Gastroesophageal sphincter (tissue), 4 donors: ENCODE results near the gene PIAS2. TPM values are rescaled to one million over a fixed set of nuclear protein-coding genes. Genes with fewer than 3 reads are reported as not detected.
"Not testable (repeated sequence)": the region's sequence is repeated elsewhere in the genome, so short reads cannot be mapped to it uniquely, and the experiment has no call there.

Experiments used
- ATAC-seq: fragments of 150-250 bp; one replicate; pipeline ENCODE4 v1.9.1; 2016; ENCODE audit warnings: mild to moderate bottlenecking, moderate library complexity
- H3K27ac ChIP-seq, 4 donors: fragments of 200-600 bp; sonication (generic) in 3 of 4; 1 replicate in 3 of 4; 2 replicates in 1 of 4; pipeline ENCODE4 v1.5.1; 2016 to 2019
- H3K27me3 ChIP-seq: fragments of 200-600 bp; sonication (generic); one replicate; pipeline ENCODE4 v1.5.1; 2019
- H3K36me3 ChIP-seq, 2 donors: fragments of 200-600 bp; sonication (generic); one replicate each; pipeline ENCODE4 v1.5.1; 2019; ENCODE audit warnings: control low read depth in 1 of 2
- H3K4me1 ChIP-seq, 3 donors: fragments of 200-600 bp; sonication (generic); 1 replicate in 2 of 3; 2 replicates in 1 of 3; pipeline ENCODE4 v1.5.1; 2016 to 2019; ENCODE audit warnings: control low read depth in 2 of 3
- H3K4me3 ChIP-seq, 2 donors: fragments of 200-600 bp; sonication (generic); one replicate each; pipeline ENCODE4 v1.5.1; 2019; ENCODE audit warnings: mild to moderate bottlenecking in 1 of 2, moderate library complexity in 1 of 2
- H3K9me3 ChIP-seq, 3 donors: fragments of 200-600 bp; sonication (generic); one replicate each; pipeline ENCODE4 v1.5.1; 2017 to 2019; ENCODE audit warnings: control low read depth in 2 of 3
- CTCF ChIP-seq, 4 experiments: fragments of 200-600 bp in 2 of 4; fragments of 450-650 bp in 2 of 4; sonication (generic) in 1 of 4; IDR thresholded peaks; one replicate each; pipeline ENCODE4 v1.5.1; 2017 to 2019; ENCODE audit warnings: antibody characterized with exemption in 4 of 4, mild to moderate bottlenecking in 2 of 4, moderate library complexity in 2 of 4
- EP300 ChIP-seq: sonication (generic); formaldehyde crosslinking; IDR thresholded peaks from one replicate; pipeline ENCODE4 v1.6.1; 2017; ENCODE audit warnings: antibody characterized with exemption, mild to moderate bottlenecking
- POLR2A ChIP-seq, 2 donors: fragments of 450-650 bp; IDR thresholded peaks; one replicate each; pipeline ENCODE4 v1.6.1; 2017; ENCODE audit warnings: antibody characterized with exemption in 2 of 2, mild to moderate bottlenecking in 2 of 2, moderate library complexity in 1 of 2
- POLR2AphosphoS5 ChIP-seq: sonication (generic); formaldehyde crosslinking; IDR thresholded peaks from one replicate; pipeline ENCODE4 v1.6.1; 2017; ENCODE audit warnings: antibody characterized with exemption
- WGBS, 2 donors: methylation state at CpG; one replicate each; pipeline ENCODE4 v1.1.5; 2018; ENCODE audit warnings: low coverage in 1 of 2; 5-methylcytosine and 5-hydroxymethylcytosine counted together
- total RNA-seq, 4 donors: library from RNA; depleted of rRNA; stranded (reverse); fragments of >200 nt; gene quantifications; one replicate each; pipeline ENCODE4 v1.1.0, GENCODE V29; 2016

PIAS2 gene
- total RNA-seq, 4 donors from 2014 or later: 26.4 to 31.0 (median 28.1) TPM

GRCh38 chr18:46812311-46812710 is 105.0 kb downstream of the PIAS2 start:
- Histone ChIP-seq H3K9me3 (no peaks in the 10 kb centered on the region), H3K4me1 (no peaks in the 10 kb centered on the region), H3K27me3 (no peaks in the 10 kb centered on the region), H3K27ac (no peak overlapping the region), H3K4me3 (no peak overlapping the region), H3K36me3 (peaks cover 0 to 10% of the 10 kb centered on the region in 2 donors)
- WGBS, 2 donors: 52 to 83% methylated on average over 2 of the region's 2 CpGs
- TF ChIP-seq EP300 (no peak), CTCF (IDR thresholded peaks at IDR 0.05) (no peak), POLR2AphosphoS5 (no peak), POLR2A (IDR thresholded peaks at IDR 0.05) (no peak)
- no peak for ATAC-seq

GRCh38 chr18:46810481-46811000 is 106.8 kb downstream of the PIAS2 start:
- Histone ChIP-seq H3K9me3 (no peaks in the 10 kb centered on the region), H3K27me3 (no peaks in the 10 kb centered on the region), H3K36me3 (peaks cover 0 to 10% of the 10 kb centered on the region in 2 donors), H3K27ac (no peak overlapping the region), H3K4me1 (no peaks in the 10 kb centered on the region), H3K4me3 (no peak overlapping the region)
- TF ChIP-seq POLR2AphosphoS5 (no peak), EP300 (no peak), POLR2A (IDR thresholded peaks at IDR 0.05) (no peak), CTCF (IDR thresholded peaks at IDR 0.05) (no peak)
- WGBS, 2 donors: 81 to 100% methylated on average over 1 to 2 of the region's 2 CpGs
- no peak for ATAC-seq

- no peak for ATAC-seq
- Histone ChIP-seq H3K4me1 (no peaks in the 10 kb centered on the region), H3K27ac (no peak overlapping the region), H3K36me3 (peaks cover 0 to 10% of the 10 kb centered on the region in 2 donors), H3K9me3 (no peaks in the 10 kb centered on the region), H3K27me3 (no peaks in the 10 kb centered on the region), H3K4me3 (no peak overlapping the region)
- TF ChIP-seq EP300: no peak
- no peak for TF ChIP-seq POLR2AphosphoS5
- no peak for TF ChIP-seq POLR2A (IDR thresholded peaks at IDR 0.05)
- TF ChIP-seq CTCF (IDR thresholded peaks at IDR 0.05): no peak
- 90 to 100% methylated on average over 2 to 4 of the region's 5 CpGs for WGBS, 2 donors
Measured at GRCh38 chr18:46809145-46809544, 108.2 kb downstream of the PIAS2 start.

GRCh38 chr18:46795945-46796344 is 121.4 kb downstream of the PIAS2 start:
- 97 to 100% methylated on average over 4 of the region's 6 CpGs for WGBS, 2 donors

GRCh38 chr18:46794607-46795006 is 122.7 kb downstream of the PIAS2 start:
- no peak overlapping the region for H3K27ac ChIP-seq
- WGBS, 2 donors: 71 to 78% methylated on average over 1 of the region's 1 CpG
- ATAC-seq: no peak

More at GRCh38 chr18:46795945-46796344, 121.4 kb downstream of the PIAS2 start:
- not testable (repeated sequence) for H3K36me3 ChIP-seq, H3K27ac ChIP-seq, H3K27me3 ChIP-seq, H3K9me3 ChIP-seq, H3K4me3 ChIP-seq, ATAC-seq, H3K4me1 ChIP-seq

More at GRCh38 chr18:46794607-46795006, 122.7 kb downstream of the PIAS2 start:
- H3K9me3 ChIP-seq: no peaks in the 10 kb centered on the region
- no peaks in the 10 kb centered on the region for H3K4me1 ChIP-seq
- no peak overlapping the region for H3K4me3 ChIP-seq
- no peaks in the 10 kb centered on the region for H3K36me3 ChIP-seq
- TF ChIP-seq POLR2AphosphoS5 (no peak), POLR2A (IDR thresholded peaks at IDR 0.05) (no peak), CTCF (IDR thresholded peaks at IDR 0.05) (no peak), EP300 (no peak)
- no peaks in the 10 kb centered on the region for H3K27me3 ChIP-seq
